Measurements from ENCODE around the gene FALEC. TPM values are rescaled to one million over a fixed set of nuclear protein-coding genes. Genes with fewer than 3 reads are reported as not detected.

Gene FALEC
- total RNA-seq, 4 donors from 2014 or later, result 0.88 to 1.0 TPM; not detected in 2

DNA sequence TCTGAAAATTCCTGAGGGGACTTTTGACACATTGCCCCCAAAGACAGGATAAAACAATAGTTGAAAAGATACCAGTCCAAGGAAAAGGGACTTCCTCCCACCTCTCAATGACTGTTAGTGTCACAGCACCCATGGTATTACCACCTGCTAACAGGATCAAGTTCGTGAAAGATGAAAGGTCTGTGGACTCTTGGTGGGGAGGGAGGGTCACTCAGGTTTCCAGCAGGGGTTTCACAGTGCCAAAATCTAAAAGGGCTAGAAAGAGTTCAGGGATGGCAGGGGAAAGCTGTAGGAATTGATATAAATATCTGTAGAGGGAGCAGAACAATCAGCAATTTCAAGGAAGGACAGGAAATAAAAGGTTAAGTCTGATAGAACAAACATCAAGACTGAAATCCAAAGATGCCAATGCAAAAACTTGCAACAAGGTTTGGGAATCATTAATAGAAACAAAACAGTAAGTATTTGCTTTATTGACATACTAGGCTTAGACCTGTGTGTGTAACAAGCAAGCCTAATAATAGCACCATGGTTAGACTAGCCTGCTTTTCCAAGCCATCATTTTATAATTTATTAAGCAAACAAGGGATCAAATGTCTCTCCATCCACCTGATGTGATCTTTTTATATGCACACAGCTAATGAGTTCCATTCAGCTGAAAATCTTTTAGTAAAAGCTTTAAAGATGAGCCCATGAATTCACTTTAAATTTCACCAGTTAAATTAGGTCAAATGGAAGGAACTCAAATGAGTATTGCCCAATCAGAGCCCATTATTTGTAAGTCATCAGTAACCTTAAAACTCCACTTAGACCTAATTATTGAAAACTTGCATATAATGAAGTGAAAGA, 60.2 kb downstream of the FALEC start:
- Histone ChIP-seq H3K4me3 (peak overlapping the region; percentile 61 to 99), H3K9me3 (no peaks in the 10 kb centered on the region), H3K36me3 (no peaks in the 10 kb centered on the region), H3K27me3 (no peaks in the 10 kb centered on the region), H3K27ac (peak overlapping the region; percentile 99), H3K4me1 (peaks cover 14% of the 10 kb centered on the region in 2 donors)
- TF ChIP-seq, protein P1, sequence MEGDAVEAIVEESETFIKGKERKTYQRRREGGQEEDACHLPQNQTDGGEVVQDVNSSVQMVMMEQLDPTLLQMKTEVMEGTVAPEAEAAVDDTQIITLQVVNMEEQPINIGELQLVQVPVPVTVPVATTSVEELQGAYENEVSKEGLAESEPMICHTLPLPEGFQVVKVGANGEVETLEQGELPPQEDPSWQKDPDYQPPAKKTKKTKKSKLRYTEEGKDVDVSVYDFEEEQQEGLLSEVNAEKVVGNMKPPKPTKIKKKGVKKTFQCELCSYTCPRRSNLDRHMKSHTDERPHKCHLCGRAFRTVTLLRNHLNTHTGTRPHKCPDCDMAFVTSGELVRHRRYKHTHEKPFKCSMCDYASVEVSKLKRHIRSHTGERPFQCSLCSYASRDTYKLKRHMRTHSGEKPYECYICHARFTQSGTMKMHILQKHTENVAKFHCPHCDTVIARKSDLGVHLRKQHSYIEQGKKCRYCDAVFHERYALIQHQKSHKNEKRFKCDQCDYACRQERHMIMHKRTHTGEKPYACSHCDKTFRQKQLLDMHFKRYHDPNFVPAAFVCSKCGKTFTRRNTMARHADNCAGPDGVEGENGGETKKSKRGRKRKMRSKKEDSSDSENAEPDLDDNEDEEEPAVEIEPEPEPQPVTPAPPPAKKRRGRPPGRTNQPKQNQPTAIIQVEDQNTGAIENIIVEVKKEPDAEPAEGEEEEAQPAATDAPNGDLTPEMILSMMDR (IDR thresholded peaks at IDR 0.05), result no peak
- TF ChIP-seq POLR2A (IDR thresholded peaks at IDR 0.05), result no peak
- intact Hi-C loops (cut with DNase I; ENCODE audit: low total_unique reads), result no loop called here
- no peak for DNase-seq

DNA sequence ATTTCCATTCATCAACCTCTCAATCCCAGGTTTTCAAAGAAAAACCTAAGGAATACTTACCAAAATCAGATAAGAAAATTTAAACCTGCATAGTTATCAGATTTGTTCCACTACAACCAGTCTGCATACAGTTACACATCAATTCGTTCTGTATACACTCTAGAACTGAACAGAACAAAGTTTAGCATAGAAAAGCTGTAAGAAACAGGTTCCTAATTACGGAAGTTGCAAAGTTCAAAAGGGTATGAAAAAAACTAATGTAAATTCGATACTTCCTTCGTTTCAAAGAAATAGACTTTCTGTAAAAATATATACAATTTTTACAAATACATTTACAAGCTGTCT, 60.8 kb downstream of the FALEC start:
- Histone ChIP-seq H3K27ac (peak overlapping the region; percentile 99), H3K36me3 (no peaks in the 10 kb centered on the region), H3K4me1 (peaks cover 8 to 14% of the 10 kb centered on the region in 2 donors), H3K27me3 (no peaks in the 10 kb centered on the region), H3K9me3 (no peaks in the 10 kb centered on the region), H3K4me3 (peak overlapping the region; percentile 61 to 99)
- no peak for DNase-seq
- intact Hi-C loops (cut with DNase I; ENCODE audit: low total_unique reads), result no loop called here
- TF ChIP-seq POLR2A (IDR thresholded peaks at IDR 0.05), result no peak
- TF ChIP-seq, protein P1 (IDR thresholded peaks at IDR 0.05), result no peak

- H3K36me3 ChIP-seq, result no peaks in the 10 kb centered on the region
- H3K27me3 ChIP-seq, result no peaks in the 10 kb centered on the region
- no peaks in the 10 kb centered on the region for H3K9me3 ChIP-seq
- TF ChIP-seq POLR2A (IDR thresholded peaks at IDR 0.05), result no peak
- TF ChIP-seq, protein P1 (IDR thresholded peaks at IDR 0.05), result no peak
- intact Hi-C loops (cut with DNase I; ENCODE audit: low total_unique reads), result no loop called here
- DNase-seq, result no peak
- peak overlapping the region; percentile 99 for H3K27ac ChIP-seq
- H3K4me1 ChIP-seq, result peaks cover 7 to 14% of the 10 kb centered on the region in 2 donors
- H3K4me3 ChIP-seq, result peak overlapping the region; percentile 61 to 99
These were observed 61.4 kb downstream of the FALEC start for GRCh38 chr1:150576794-150577556.

DNA sequence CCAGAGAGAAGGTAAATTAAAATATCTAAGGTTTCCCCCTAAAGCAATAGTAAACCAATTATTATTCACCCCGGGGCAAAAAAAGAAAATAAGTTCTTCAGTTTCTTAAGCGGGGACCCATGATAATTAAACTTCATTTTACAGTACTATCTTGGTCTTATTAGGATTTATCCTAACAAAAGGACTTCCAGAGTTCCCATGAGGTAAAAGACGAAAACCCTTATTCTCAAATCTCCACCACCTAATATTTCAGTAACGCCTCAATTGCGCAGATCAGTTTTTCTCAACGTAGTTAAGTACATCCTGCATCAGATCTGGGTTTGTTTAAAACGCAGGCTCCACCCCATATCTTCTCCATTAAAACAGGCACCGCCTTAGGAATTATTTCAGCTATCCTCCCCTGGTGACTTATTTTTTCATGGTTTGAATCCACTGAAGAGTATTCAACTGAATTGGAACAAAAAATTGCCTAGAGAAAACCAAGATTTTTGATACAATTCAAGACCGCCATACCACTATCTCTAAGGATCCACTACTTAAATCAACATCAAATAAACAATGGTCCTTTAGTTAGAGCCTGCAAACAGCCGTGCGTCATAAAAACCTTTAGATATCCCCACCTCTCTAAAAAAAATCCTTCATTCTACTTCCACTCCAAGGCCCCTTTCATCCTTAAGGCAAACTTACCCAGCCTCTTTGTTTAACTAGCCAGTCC, 62.2 kb downstream of the FALEC start:
- no peaks in the 10 kb centered on the region for H3K9me3 ChIP-seq
- peak overlapping the region; percentile 61 to 99 for H3K4me3 ChIP-seq
- H3K36me3 ChIP-seq, result no peaks in the 10 kb centered on the region
- H3K27ac ChIP-seq, result peak overlapping the region; percentile 99
- no peaks in the 10 kb centered on the region for H3K27me3 ChIP-seq
- intact Hi-C loops (cut with DNase I; ENCODE audit: low total_unique reads), result no loop called here
- peak in 1 of 2 donors; percentile 56 for TF ChIP-seq POLR2A (IDR thresholded peaks at IDR 0.05)
- TF ChIP-seq, protein P1 (IDR thresholded peaks at IDR 0.05), result no peak
- no peak for DNase-seq
- peaks cover 7 to 14% of the 10 kb centered on the region in 2 donors for H3K4me1 ChIP-seq

Data from uterus (tissue), 4 donors.